NCI-H1694 (cell line): ENCODE data around the gene NIPSNAP3A.

ENCODE experiments used
- DNase-seq: peaks from one replicate; lab custom pipeline; 2025; lab: John Stamatoyannopoulos, UW

The NIPSNAP3A gene

GRCh38 chr9:104808035-104808614 is 60.6 kb downstream of the NIPSNAP3A start:
- DNase-seq: peak; percentile 61
